ENCODE measurements around the gene ABHD5. TPM values are rescaled to one million over a fixed set of nuclear protein-coding genes. Genes with fewer than 3 reads are reported as not detected.

The ABHD5 gene
- total and polyA plus RNA-seq, 2 of the 8 experiments (the other 6 are each of a cell fraction or from before 2014, with no cell fraction given), result 10.5 to 16.4 TPM

GRCh38 chr3:43764471-43764870, 73.7 kb downstream of the ABHD5 start (continued):
- TF ChIP-seq JUN (IDR thresholded peaks at IDR 0.05; ENCODE audit: low read depth, low read length), result no peak
- TF ChIP-seq RFX5 (IDR thresholded peaks at IDR 0.05; ENCODE audit: borderline replicate concordance, low read depth, low read length), result no peak
- no peak for TF ChIP-seq RXRA (IDR thresholded peaks at IDR 0.05; ENCODE audit: insufficient read depth, low read depth, low read length)
- no peak for TF ChIP-seq SP4 (IDR thresholded peaks at IDR 0.05; ENCODE audit: low read length)
- no peak for TF ChIP-seq SRF (IDR thresholded peaks at IDR 0.05; ENCODE audit: low read depth, low read length)
- TF ChIP-seq CHD7 (IDR thresholded peaks at IDR 0.05; ENCODE audit: insufficient replicate concordance, low read length), result no peak
- no peak for TF ChIP-seq KDM1A (IDR thresholded peaks at IDR 0.05; ENCODE audit: borderline replicate concordance, low read length)
- no peak for TF ChIP-seq CHD2 (IDR thresholded peaks at IDR 0.05; ENCODE audit: low read length)
